H1 (cell line): ENCODE data around the gene OR8B2. TPM values are rescaled to one million over a fixed set of nuclear protein-coding genes. Genes with fewer than 3 reads are reported as not detected.
"Not testable (repeated sequence)": the region's sequence is repeated elsewhere in the genome, so short reads cannot be mapped to it uniquely, and the experiment has no call there.

Experiments
- CTCF ChIA-PET: fragments of 300-600 bp; sonication (Branson Sonifier 250); formaldehyde crosslinking; loops from one replicate; lab custom pipeline; 2021; ENCODE audit not compliant: partially characterized antibody; lab: Charles Lee
- POLR2A ChIA-PET: fragments of 300-600 bp; sonication (Branson Sonifier 250); formaldehyde crosslinking; loops from one replicate; lab custom pipeline; 2021; ENCODE audit warnings: inconsistent platforms; ENCODE audit not compliant: partially characterized antibody; lab: Charles Lee
- DNase-seq, 2 experiments: peaks; one replicate each; pipeline versions ENCODE4 v3.0.0 to v3.0.0-alpha.2; 2010 to 2022; ENCODE audit warnings: low spot score in 2 of 2, low read depth in 1 of 2, mixed read lengths in 1 of 2
- FAIRE-seq: peaks from 2 replicates; lab custom pipeline; 2011; peaks lifted over from hg19 to GRCh38; lab: Jason Lieb, UNC
- H2AFZ ChIP-seq: 2 replicates; pipeline ENCODE4 v1.8.1; 2012; ENCODE audit warnings: low read length, inconsistent platforms
- H2AK5ac ChIP-seq: 2 replicates; pipeline ENCODE4 v1.6.1; 2013; ENCODE audit warnings: low read depth, low read length
- H2BK120ac ChIP-seq: replicated peaks from 2 replicates; pipeline ENCODE3; 2013; ENCODE audit warnings: low read depth, low read length, inconsistent platforms
- H2BK12ac ChIP-seq: 2 replicates; pipeline ENCODE4 v1.6.1; 2013; ENCODE audit warnings: low read depth, low read length
- H2BK15ac ChIP-seq: 2 replicates; pipeline ENCODE4 v1.6.1; 2013; ENCODE audit warnings: low read length
- H2BK20ac ChIP-seq: 2 replicates; pipeline ENCODE4 v1.6.1; 2013; ENCODE audit warnings: low read length
- H2BK5ac ChIP-seq: 2 replicates; pipeline ENCODE4 v1.6.1; 2013; ENCODE audit warnings: low read depth, low read length
- H3K14ac ChIP-seq: 2 replicates; pipeline ENCODE4 v1.6.1; 2013; ENCODE audit warnings: inconsistent platforms; ENCODE audit not compliant: insufficient read length
- H3K18ac ChIP-seq: 2 replicates; pipeline ENCODE4 v1.6.1; 2013; ENCODE audit warnings: low read length; ENCODE audit errors: extremely low read depth
- H3K23ac ChIP-seq: 2 replicates; pipeline ENCODE4 v1.6.1; 2013; ENCODE audit warnings: inconsistent platforms; ENCODE audit not compliant: insufficient read length
- H3K23me2 ChIP-seq: 2 replicates; pipeline ENCODE4 v1.6.1; 2013; ENCODE audit warnings: low read depth, low read length
- H3K27ac ChIP-seq: 2 replicates; pipeline ENCODE4 v1.6.1; 2011; ENCODE audit warnings: low read depth, low read length, inconsistent platforms
- H3K27me3 ChIP-seq, 4 experiments: replicated peaks in 1 of 4; 1 replicate in 1 of 4; 2 replicates in 3 of 4; pipeline versions ENCODE4 v1.6.1 to v1.8.1; 2011 to 2013; ENCODE audit warnings: low read length in 3 of 4, mild to moderate bottlenecking in 3 of 4, inconsistent platforms in 2 of 4, mixed read lengths in 2 of 4, moderate library complexity in 1 of 4; ENCODE audit not compliant: control insufficient read depth in 3 of 4, insufficient read depth in 3 of 4; ENCODE audit errors: extremely low read depth in 1 of 4
- H3K36me3 ChIP-seq, 4 experiments: 2 replicates each; pipeline versions ENCODE4 v1.6.1 to v1.8.1; 2011 to 2013; ENCODE audit warnings: mild to moderate bottlenecking in 4 of 4, low read length in 3 of 4, moderate library complexity in 2 of 4, control low read depth in 1 of 4, inconsistent platforms in 1 of 4; ENCODE audit not compliant: insufficient read depth in 4 of 4, control insufficient read depth in 2 of 4
- H3K4ac ChIP-seq: replicated peaks from 2 replicates; pipeline ENCODE3; 2013; ENCODE audit warnings: low read length, low read depth, mixed read lengths, inconsistent platforms; ENCODE audit not compliant: insufficient read length
- H3K4me1 ChIP-seq, 4 experiments: replicated peaks in 1 of 4; 1 replicate in 1 of 4; 2 replicates in 3 of 4; pipeline versions ENCODE4 v1.6.1 to v1.8.1; 2011 to 2013; ENCODE audit warnings: low read length in 3 of 4, inconsistent platforms in 2 of 4, mixed read lengths in 1 of 4; ENCODE audit not compliant: insufficient read depth in 4 of 4, control insufficient read depth in 3 of 4
- H3K4me2 ChIP-seq, 2 experiments: 2 replicates each; pipeline versions ENCODE4 v1.6.1 to v1.8.1; 2011 to 2013; ENCODE audit warnings: low read depth in 2 of 2, low read length in 2 of 2, control low read depth in 1 of 2, inconsistent platforms in 1 of 2, mild to moderate bottlenecking in 1 of 2; ENCODE audit not compliant: insufficient read depth in 1 of 2
- H3K4me3 ChIP-seq, 4 experiments: fragments of 200-600, 300-600 bp in 1 of 4; sonication (generic), shearing (Covaris generic), sonication (Bioruptor Twin) in 1 of 4; 2 replicates each; pipeline versions ENCODE4 v1.5.1 to v1.8.1; 2011 to 2016; ENCODE audit warnings: low read length in 4 of 4, low read depth in 3 of 4, control low read depth in 2 of 4, inconsistent platforms in 2 of 4, mild to moderate bottlenecking in 2 of 4, mixed read lengths in 1 of 4, moderate library complexity in 1 of 4; ENCODE audit not compliant: insufficient read depth in 2 of 4; ENCODE audit errors: extremely low read depth in 1 of 4
- H3K56ac ChIP-seq: replicated peaks from 2 replicates; pipeline ENCODE3; 2013; ENCODE audit warnings: low read depth, mild to moderate bottlenecking, mixed read lengths, low read length, inconsistent platforms; ENCODE audit not compliant: insufficient read length
- H3K79me1 ChIP-seq: 2 replicates; pipeline ENCODE4 v1.6.1; 2013; ENCODE audit warnings: low read depth, low read length, control low read depth
- H3K79me2 ChIP-seq, 2 experiments: 2 replicates each; pipeline versions ENCODE4 v1.6.1 to v1.8.1; 2012 to 2013; ENCODE audit warnings: low read length in 2 of 2, mild to moderate bottlenecking in 2 of 2, inconsistent platforms in 1 of 2; ENCODE audit not compliant: insufficient read depth in 2 of 2, control insufficient read depth in 1 of 2
- H3K9ac ChIP-seq, 4 experiments: replicated peaks in 1 of 4; 1 replicate in 1 of 4; 2 replicates in 3 of 4; pipeline versions ENCODE4 v1.6.1 to v1.8.1; 2011 to 2013; ENCODE audit warnings: low read depth in 3 of 4, low read length in 3 of 4, control low read depth in 2 of 4, mild to moderate bottlenecking in 2 of 4, moderate library complexity in 2 of 4, inconsistent platforms in 1 of 4; ENCODE audit errors: extremely low read depth in 1 of 4
- H3K9me3 ChIP-seq, 2 experiments: 2 replicates each; pipeline versions ENCODE4 v1.6.1 to v1.8.1; 2012 to 2013; ENCODE audit warnings: mild to moderate bottlenecking in 2 of 2, moderate library complexity in 2 of 2, control low read depth in 1 of 2, inconsistent platforms in 1 of 2, low read depth in 1 of 2, low read length in 1 of 2, mixed read lengths in 1 of 2; ENCODE audit not compliant: insufficient read depth in 2 of 2
- H4K20me1 ChIP-seq, 2 experiments: replicated peaks in 1 of 2; 2 replicates each; pipeline versions ENCODE3 to v1.8.1; 2011 to 2013; ENCODE audit warnings: inconsistent platforms in 2 of 2, low read length in 2 of 2, mild to moderate bottlenecking in 1 of 2; ENCODE audit not compliant: insufficient read depth in 2 of 2, control insufficient read depth in 1 of 2
- H4K5ac ChIP-seq: 2 replicates; pipeline ENCODE4 v1.6.1; 2013; ENCODE audit warnings: low read length, low read depth, mixed read lengths, inconsistent platforms; ENCODE audit not compliant: insufficient read length
- H4K8ac ChIP-seq: 2 replicates; pipeline ENCODE4 v1.8.0; 2013; ENCODE audit warnings: mild to moderate bottlenecking, moderate library complexity, low read length, inconsistent platforms; ENCODE audit not compliant: insufficient read depth; ENCODE audit errors: extremely low read depth
- H4K91ac ChIP-seq: replicated peaks from 2 replicates; pipeline ENCODE3; 2013; ENCODE audit warnings: low read length, mixed read lengths, inconsistent platforms; ENCODE audit not compliant: insufficient read length
- WGBS, 2 experiments: shearing (Covaris generic) in 1 of 2; methylation state at CpG; one replicate each; pipeline versions ENCODE4 v1.1.6 to v1.1.7; 2013 to 2015; ENCODE audit warnings: low lambda C conversion rate in 2 of 2, mixed read lengths in 2 of 2, inconsistent platforms in 1 of 2, low coverage in 1 of 2, missing lambda C conversion rate in 1 of 2; ENCODE audit not compliant: insufficient replicate concordance in 2 of 2, insufficient coverage in 1 of 2, insufficient read length in 1 of 2; ENCODE audit errors: extremely low coverage in 1 of 2, missing lambda C conversion rate in 1 of 2; 5-methylcytosine and 5-hydroxymethylcytosine counted together
- polyA plus RNA-seq, 7 experiments: library from polyadenylated mRNA; depleted of rRNA in 3 of 7; stranded (reverse) in 5 of 7; unstranded in 2 of 7; fragments of >200 nt in 5 of 7; fragments of 200-250 nt in 2 of 7; gene quantifications; 1 replicate in 5 of 7; 2 replicates in 1 of 7; 4 replicates in 1 of 7; pipeline versions ENCODE4 v1.2.1 to v1.2.3, GENCODE V29; 2011 to 2013; ENCODE audit warnings: missing spikeins in 2 of 7, mixed read lengths in 2 of 7
- total RNA-seq: library from RNA; stranded (reverse); fragmentation: NEBNext Ultra II Directional; extraction: Animal tissue kit (Norgen Biotek cat#: 25700); gene quantifications from 2 replicates; pipeline ENCODE4 v1.2.1, GENCODE V29; 2021

Gene OR8B2
- total and polyA plus RNA-seq, 2 of the 8 experiments (the other 6 are each of a cell fraction or from before 2014, with no cell fraction given) = not detected

DNA sequence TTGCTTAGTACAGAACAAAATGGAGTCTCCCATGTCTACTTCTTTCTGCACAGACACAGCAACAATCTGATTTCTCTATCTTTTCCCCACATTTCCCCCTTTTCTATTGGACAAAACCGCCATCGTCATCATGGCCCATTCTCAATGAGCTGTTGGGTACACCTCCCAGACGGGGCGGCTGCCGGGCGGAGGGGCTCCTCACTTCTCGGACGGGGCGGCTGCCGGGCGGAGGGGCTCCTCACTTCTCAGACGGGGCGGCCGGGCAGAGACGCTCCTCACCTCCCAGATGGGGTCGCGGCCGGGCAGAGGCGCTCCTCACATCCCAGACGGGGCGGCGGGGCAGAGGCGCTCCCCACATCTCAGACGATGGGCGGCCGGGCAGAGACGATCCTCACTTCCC lies 18.9 kb upstream of the OR8B2 start:
- H2BK20ac ChIP-seq, H2AK5ac ChIP-seq, H3K4ac ChIP-seq, H2BK15ac ChIP-seq, H3K79me2 ChIP-seq, H4K5ac ChIP-seq, H3K79me1 ChIP-seq, FAIRE-seq, H3K27ac ChIP-seq, H3K9ac ChIP-seq, POLR2A ChIA-PET, H3K4me2 ChIP-seq, H2BK120ac ChIP-seq, DNase-seq, H3K18ac ChIP-seq, H3K4me3 ChIP-seq, H2BK12ac ChIP-seq, H4K8ac ChIP-seq, H3K23me2 ChIP-seq, H3K36me3 ChIP-seq, H2BK5ac ChIP-seq, H3K23ac ChIP-seq, H2AFZ ChIP-seq, H3K56ac ChIP-seq, H3K14ac ChIP-seq, H4K20me1 ChIP-seq, H3K4me1 ChIP-seq, H4K91ac ChIP-seq, H3K27me3 ChIP-seq, H3K9me3 ChIP-seq: not testable (repeated sequence)
- 98% methylated on average over 6 of the region's 27 CpGs; no CpG with 5 or more reads in 1 of the 2 experiments for WGBS, 2 experiments
- CTCF ChIA-PET = interaction anchor here (0.7 to 2.9 kb wide), 10 partner anchors 14 to 340 kb away, joined by 3 to 20 read pairs (median 4); partner anchors contain the start of gene TBRG1
